GM12892 (cell line): ENCODE measurements around the gene NDUFV3.

ENCODE experiments used
- POLR2AphosphoS5 ChIP-seq: IDR thresholded peaks from 2 replicates; pipeline ENCODE4 v1.6.1; 2011; ENCODE audit warnings: low read depth, low read length, control low read depth
- TAF1 ChIP-seq: IDR thresholded peaks from 2 replicates; pipeline ENCODE4 v1.6.1; 2011; ENCODE audit warnings: low read depth, mild to moderate bottlenecking, control low read depth, low read length, borderline replicate concordance

GRCh38 chr21:42855171-42855936, 37.8 kb upstream of the NDUFV3 start:
- TF ChIP-seq TAF1: no peak
- no peak for TF ChIP-seq POLR2AphosphoS5
